K562 (cell line): ENCODE measurements around the gene DYSF. TPM values are rescaled to one million over a fixed set of nuclear protein-coding genes. Genes with fewer than 3 reads are reported as not detected.

Source experiments
- ATAC-seq: fragments of 200-7000 bp; cut with Tn5 transposase; 3 replicates; pipeline ENCODE4 v1.9.1; 2020; ENCODE audit warnings: moderate library complexity
- BruUV-seq: library from RNA; stranded (reverse); fragments of 400-500 nt; replicated peaks from 2 replicates; lab custom pipeline; 2021; lab: Mats Ljungman, UMichigan
- CTCF ChIA-PET: fragments of 300-600 bp; formaldehyde crosslinking; extraction: SDS; loops from one replicate; lab custom pipeline; 2021; ENCODE audit warnings: low intra/inter-chr PET ratio; lab: Yijun Ruan, JAX
- POLR2A ChIA-PET: fragments of 300-600, 350-650 bp; sonication (Branson Sonifier 250); formaldehyde crosslinking; extraction: SDS; loops from one replicate; lab custom pipeline; 2021; ENCODE audit warnings: antibody characterized with exemption, inconsistent platforms; lab: Yijun Ruan, JAX
- DNase-seq, 4 experiments: peaks; one replicate each; pipeline versions ENCODE4 v3.0.0 to v3.0.0-alpha.2; 2011 to 2018; ENCODE audit warnings: low spot score in 3 of 4, mixed read lengths in 3 of 4; ENCODE audit errors: extremely low read depth in 1 of 4
- FAIRE-seq: peaks from 2 replicates; lab custom pipeline; 2011; peaks lifted over from hg19 to GRCh38; lab: Jason Lieb, UNC
- H2AFZ ChIP-seq: 2 replicates; pipeline ENCODE4 v1.6.0; 2011; ENCODE audit warnings: low read depth, low read length, control low read depth, inconsistent platforms
- H3K27ac ChIP-seq: fragments of 200-600 bp; 3 replicates; pipeline ENCODE4 v1.8.0; 2011; ENCODE audit warnings: low read depth, mild to moderate bottlenecking, control low read depth, inconsistent platforms, low read length, moderate library complexity, mixed read lengths; ENCODE audit errors: extremely low read depth
- H3K27me3 ChIP-seq, 2 experiments: fragments of 300-600 bp in 1 of 2; 2 replicates in 1 of 2; 3 replicates in 1 of 2; pipeline versions ENCODE4 v1.6.0 to v1.8.0; 2011; ENCODE audit warnings: inconsistent platforms in 2 of 2, low read length in 2 of 2, mild to moderate bottlenecking in 1 of 2, mixed read lengths in 1 of 2, moderate library complexity in 1 of 2; ENCODE audit not compliant: control insufficient read depth in 2 of 2, insufficient read depth in 2 of 2
- H3K36me3 ChIP-seq: fragments of 300-600 bp; 3 replicates; pipeline ENCODE4 v1.8.0; 2011; ENCODE audit warnings: mild to moderate bottlenecking, low read length, inconsistent platforms; ENCODE audit not compliant: control insufficient read depth, insufficient read depth
- H3K4me1 ChIP-seq, 2 experiments: fragments of 200-600 bp in 1 of 2; replicated peaks in 1 of 2; 2 replicates in 1 of 2; 3 replicates in 1 of 2; pipeline versions ENCODE4 v1.5.1 to v1.8.0; 2011; ENCODE audit warnings: inconsistent platforms in 2 of 2, low read length in 2 of 2, mild to moderate bottlenecking in 1 of 2, mixed read lengths in 1 of 2, moderate library complexity in 1 of 2; ENCODE audit not compliant: control insufficient read depth in 2 of 2, insufficient read depth in 2 of 2
- H3K4me2 ChIP-seq: 2 replicates; pipeline ENCODE4 v1.6.1; 2011; ENCODE audit warnings: low read length, control low read depth, inconsistent platforms, mixed read lengths; ENCODE audit not compliant: insufficient read depth
- H3K4me3 ChIP-seq: fragments of 200-600 bp; sonication (generic), shearing (Covaris generic); 2 replicates; pipeline ENCODE4 v1.5.1; 2016; ENCODE audit warnings: control low read depth, inconsistent platforms
- H3K79me2 ChIP-seq: fragments of 200-600 bp; 3 replicates; pipeline ENCODE4 v1.8.0; 2011; ENCODE audit warnings: low read length, inconsistent platforms; ENCODE audit not compliant: control insufficient read depth, insufficient read depth
- H3K9ac ChIP-seq, 2 experiments: 2 replicates each; pipeline versions ENCODE4 v1.6.0 to v1.6.1; 2011; ENCODE audit warnings: low read depth in 2 of 2, low read length in 2 of 2, control low read depth in 1 of 2, inconsistent platforms in 1 of 2, mild to moderate bottlenecking in 1 of 2, mixed read lengths in 1 of 2; ENCODE audit not compliant: insufficient read depth in 1 of 2
- H3K9me1 ChIP-seq: one replicate; pipeline ENCODE4 v1.6.0; 2011; ENCODE audit warnings: inconsistent platforms, mild to moderate bottlenecking, low read length, moderate library complexity; ENCODE audit not compliant: control insufficient read depth, insufficient read depth
- H3K9me3 ChIP-seq: replicated peaks from 2 replicates; pipeline ENCODE4 v1.5.1; 2011; ENCODE audit warnings: low read depth, low read length, inconsistent platforms; ENCODE audit not compliant: control insufficient read depth, insufficient read depth
- H4K20me1 ChIP-seq: replicated peaks from 2 replicates; pipeline ENCODE4 v1.6.1; 2011; ENCODE audit warnings: low read length, inconsistent platforms, mixed read lengths; ENCODE audit not compliant: control insufficient read depth, insufficient read depth
- BRF1 ChIP-seq: IDR thresholded peaks from 3 replicates; pipeline ENCODE4 v1.6.1; 2011; ENCODE audit warnings: borderline replicate concordance, mild to moderate bottlenecking; ENCODE audit not compliant: insufficient read length; ENCODE audit errors: extremely low read depth
- EGR1 ChIP-seq: fragments of 450-650 bp; conservative IDR thresholded peaks from 2 replicates; pipeline ENCODE4 v1.6.1; 2017; ENCODE audit warnings: mild to moderate bottlenecking
- HIVEP1 ChIP-seq: fragments of 250-450 bp; sonication (Bioruptor Pico); IDR thresholded peaks from 2 replicates; pipeline ENCODE4 v1.4.0; 2020; ENCODE audit warnings: mild to moderate bottlenecking
- NFIC ChIP-seq: fragments of 450-650 bp; IDR thresholded peaks from 2 replicates; pipeline ENCODE4 v1.6.1; 2017; ENCODE audit warnings: mild to moderate bottlenecking, inconsistent platforms
- NRF1 ChIP-seq, 2 experiments: fragments of 450-650 bp; IDR thresholded peaks in 1 of 2; conservative IDR thresholded peaks in 1 of 2; 2 replicates each; pipeline ENCODE4 v1.6.1; 2014; ENCODE audit warnings: mild to moderate bottlenecking in 2 of 2
- TAF15 ChIP-seq: fragments of 200-400 bp; formaldehyde crosslinking; IDR thresholded peaks from 2 replicates; pipeline ENCODE4 v1.6.1; 2017; ENCODE audit warnings: mild to moderate bottlenecking, low read depth, low read length, moderate library complexity
- ZBTB11 ChIP-seq, 3 experiments: fragments of 200-800 bp in 1 of 3; fragments of 250-450 bp in 1 of 3; fragments of 450-650 bp in 1 of 3; sonication (Bioruptor Pico) in 1 of 3; sonication (Bioruptor generic) in 1 of 3; formaldehyde crosslinking in 1 of 3; IDR thresholded peaks; 2 replicates each; pipeline versions ENCODE4 v1.6.1 to v1.8.0; 2016 to 2022; ENCODE audit warnings: mild to moderate bottlenecking in 2 of 3, missing genetic modification characterization in 2 of 3, missing compliant biosample characterization in 1 of 3, moderate library complexity in 1 of 3
- WGBS: fragments of 100-300 bp; shearing (Covaris generic); methylation state at CpG from one replicate; pipeline ENCODE4 v1.1.6; 2016; ENCODE audit warnings: low coverage, mixed read lengths; ENCODE audit not compliant: insufficient coverage; ENCODE audit errors: missing lambda C conversion rate; 5-methylcytosine and 5-hydroxymethylcytosine counted together
- in situ Hi-C: fragments of 300-500 bp; cut with MboI; formaldehyde crosslinking; loops from 4 replicates; pipeline ENCODE4 v1.15.0; 2018; ENCODE audit warnings: inconsistent platforms, mixed read lengths
- intact Hi-C: fragments of 100-400 bp; cut with micrococcal nuclease; formaldehyde crosslinking; loops from 2 replicates; pipeline ENCODE4 v1.14.2; 2022
- polyA plus RNA-seq, 8 experiments: library from polyadenylated mRNA; depleted of rRNA in 4 of 8; stranded (reverse) in 5 of 8; unstranded in 3 of 8; fragments of >200 nt; fragmentation: Nextera tagmentation in 2 of 8; fragmentation: Illumina TruSeq in 1 of 8; extraction: Ambion mirVana in 2 of 8; extraction: Trizol in 1 of 8; gene quantifications; 2 replicates each; pipeline versions ENCODE4 v1.2.1 to v1.2.3, GENCODE V29; 2011 to 2014; ENCODE audit warnings: inconsistent platforms in 1 of 8, missing spikeins in 1 of 8
- total RNA-seq, 7 experiments: library from RNA; depleted of rRNA in 6 of 7; stranded (reverse); fragments of >200 nt in 6 of 7; fragmentation: Illumina TruSeq in 2 of 7; extraction: Trizol in 2 of 7; gene quantifications; 2 replicates each; pipeline versions ENCODE4 v1.2.1 to v1.2.3, GENCODE V29; 2011 to 2021; ENCODE audit warnings: low replicate concordance in 1 of 7
- TF ChIP-seq, protein P1 (sequence below): fragments of 250-450 bp; sonication (Bioruptor Pico); IDR thresholded peaks from 2 replicates; pipeline ENCODE4 v1.8.0; 2022; ENCODE audit warnings: moderate library complexity, mild to moderate bottlenecking, inconsistent platforms
- TF ChIP-seq, protein P2 (sequence below): sonication (generic); formaldehyde crosslinking; IDR thresholded peaks from 2 replicates; pipeline ENCODE4 v1.8.0; 2023; ENCODE audit warnings: mild to moderate bottlenecking, missing genetic modification reagents
- TF ChIP-seq, protein P3 (sequence below), 2 experiments: fragments of 450-650 bp in 1 of 2; sonication (generic) in 1 of 2; formaldehyde crosslinking; conservative IDR thresholded peaks; 2 replicates each; pipeline versions ENCODE4 v1.4.0 to v1.8.1; 2020 to 2022; ENCODE audit warnings: mild to moderate bottlenecking in 1 of 2, missing genetic modification reagents in 1 of 2

Gene DYSF
- total and polyA plus RNA-seq, 9 of the 15 experiments (the other 6 are each of a cell fraction or from before 2014, with no cell fraction given), result 0.01 to 0.80 (median 0.29) TPM

GRCh38 chr2:71554706-71555056, 101.3 kb downstream of the DYSF start:
- Histone ChIP-seq H3K36me3 (no peaks in the 10 kb centered on the region), H3K4me2 (no peak overlapping the region), H3K79me2 (no peaks in the 10 kb centered on the region), H4K20me1 (no peaks in the 10 kb centered on the region; the same call in 1 of the 2 replicates), H3K4me3 (no peak overlapping the region), H3K9ac (no peak overlapping the region), H3K9me3 (no peaks in the 10 kb centered on the region), H3K9me1 (no peaks in the 10 kb centered on the region), H3K4me1 (no peaks in the 10 kb centered on the region), H3K27ac (no peak overlapping the region), H3K27me3 (peaks cover 0 to 4% of the 10 kb centered on the region in 2 experiments; a peak in 2 of 5 replicates), H2AFZ (no peak overlapping the region)
- no TSS peak for BruUV-seq
- ChIA-PET POLR2A (no interaction called here), CTCF (no interaction called here)
- WGBS, result 6% methylated on average over 2 of the region's 2 CpGs
- no peak for DNase-seq
- ATAC-seq, result no peak
- in situ Hi-C loops, result loop anchor here (5.0 kb wide), 1 partner anchor 233 kb away; no protein-coding TSS in a partner anchor
- intact Hi-C loops, result no loop called here
- FAIRE-seq, result no peak
- TF ChIP-seq, protein P1, sequence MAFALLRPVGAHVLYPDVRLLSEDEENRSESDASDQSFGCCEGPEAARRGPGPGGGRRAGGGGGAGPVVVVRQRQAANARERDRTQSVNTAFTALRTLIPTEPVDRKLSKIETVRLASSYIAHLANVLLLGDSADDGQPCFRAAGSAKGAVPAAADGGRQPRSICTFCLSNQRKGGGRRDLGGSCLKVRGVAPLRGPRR (CRISPR knock-in tag), result no peak
- no peak for TF ChIP-seq TAF15
- TF ChIP-seq EGR1, result no peak
- no peak for TF ChIP-seq ZBTB11 (CRISPR knock-in tag; IDR thresholded peaks at IDR 0.05)
- TF ChIP-seq BRF1, result no peak
- TF ChIP-seq, protein P2, sequence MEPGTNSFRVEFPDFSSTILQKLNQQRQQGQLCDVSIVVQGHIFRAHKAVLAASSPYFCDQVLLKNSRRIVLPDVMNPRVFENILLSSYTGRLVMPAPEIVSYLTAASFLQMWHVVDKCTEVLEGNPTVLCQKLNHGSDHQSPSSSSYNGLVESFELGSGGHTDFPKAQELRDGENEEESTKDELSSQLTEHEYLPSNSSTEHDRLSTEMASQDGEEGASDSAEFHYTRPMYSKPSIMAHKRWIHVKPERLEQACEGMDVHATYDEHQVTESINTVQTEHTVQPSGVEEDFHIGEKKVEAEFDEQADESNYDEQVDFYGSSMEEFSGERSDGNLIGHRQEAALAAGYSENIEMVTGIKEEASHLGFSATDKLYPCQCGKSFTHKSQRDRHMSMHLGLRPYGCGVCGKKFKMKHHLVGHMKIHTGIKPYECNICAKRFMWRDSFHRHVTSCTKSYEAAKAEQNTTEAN (CRISPR knock-in tag), result no peak
- TF ChIP-seq NRF1 (conservative IDR thresholded peaks at IDR 0.05 in 1 of 2, IDR thresholded peaks at IDR 0.05 in 1 of 2), result peak in 1 of 2 experiments; percentile 25; a peak in 1 of 4 replicates
- no peak for TF ChIP-seq HIVEP1 (CRISPR knock-in tag)
- TF ChIP-seq, protein P3, sequence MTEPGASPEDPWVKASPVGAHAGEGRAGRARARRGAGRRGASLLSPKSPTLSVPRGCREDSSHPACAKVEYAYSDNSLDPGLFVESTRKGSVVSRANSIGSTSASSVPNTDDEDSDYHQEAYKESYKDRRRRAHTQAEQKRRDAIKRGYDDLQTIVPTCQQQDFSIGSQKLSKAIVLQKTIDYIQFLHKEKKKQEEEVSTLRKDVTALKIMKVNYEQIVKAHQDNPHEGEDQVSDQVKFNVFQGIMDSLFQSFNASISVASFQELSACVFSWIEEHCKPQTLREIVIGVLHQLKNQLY (CRISPR knock-in tag; conservative IDR thresholded peaks at IDR 0.05), result no peak
- peak; percentile 72 for TF ChIP-seq NFIC
